GM19351 (cell line): ENCODE data around the gene FLT1.

Experiments used
- ATAC-seq: cut with Tn5 transposase; IDR thresholded peaks from one replicate; pipeline ENCODE4 v1.9.1; 2021; ENCODE audit warnings: mild to moderate bottlenecking, moderate library complexity; ENCODE audit not compliant: unreplicated experiment

The FLT1 gene

GRCh38 chr13:28528388-28528787 lies 33.5 kb upstream of the FLT1 start:
- no peak for ATAC-seq

GRCh38 chr13:28527629-28528028 lies 32.7 kb upstream of the FLT1 start:
- no peak for ATAC-seq

DNA sequence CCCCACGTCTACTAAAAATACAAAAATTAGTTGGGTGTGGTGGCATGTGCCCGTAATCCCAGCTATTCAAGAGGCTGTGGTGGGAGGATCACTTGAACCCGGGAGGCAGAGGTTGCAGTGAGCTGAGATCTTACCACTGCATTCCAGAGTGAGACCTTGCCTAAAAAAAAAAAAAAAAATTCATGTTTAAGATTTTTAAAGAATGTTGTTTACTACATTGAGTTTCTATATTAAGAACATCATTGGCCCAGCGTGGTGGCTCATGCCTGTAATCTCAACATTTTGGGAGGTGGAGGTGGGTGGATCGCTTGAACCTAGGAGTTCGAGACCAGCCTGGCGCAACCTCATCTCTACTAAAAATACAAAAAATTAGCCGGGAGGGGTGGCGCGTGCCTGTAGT lies 31.9 kb upstream of the FLT1 start:
- ATAC-seq: no peak

DNA sequence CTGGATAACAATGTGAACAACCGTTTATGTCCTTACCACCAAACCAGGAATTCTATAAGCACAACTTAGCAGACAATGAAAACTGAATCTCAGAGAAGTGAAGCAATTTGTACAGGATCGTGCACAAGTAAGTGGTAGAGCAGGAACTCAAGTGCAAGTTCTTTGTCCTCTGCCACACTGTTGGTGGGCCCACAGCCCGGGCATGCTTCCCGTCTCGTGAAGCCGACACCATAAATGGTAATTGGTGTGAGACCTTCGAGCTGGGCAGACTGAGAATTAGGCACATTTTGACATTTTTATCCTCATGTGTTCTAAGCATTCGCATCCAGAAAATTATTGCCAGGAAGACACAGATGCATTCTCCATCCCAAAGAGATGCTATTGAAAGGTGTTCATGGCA lies 27.9 kb upstream of the FLT1 start:
- ATAC-seq: no peak

GRCh38 chr13:28513745-28514144 lies 18.8 kb upstream of the FLT1 start:
- ATAC-seq: no peak

DNA sequence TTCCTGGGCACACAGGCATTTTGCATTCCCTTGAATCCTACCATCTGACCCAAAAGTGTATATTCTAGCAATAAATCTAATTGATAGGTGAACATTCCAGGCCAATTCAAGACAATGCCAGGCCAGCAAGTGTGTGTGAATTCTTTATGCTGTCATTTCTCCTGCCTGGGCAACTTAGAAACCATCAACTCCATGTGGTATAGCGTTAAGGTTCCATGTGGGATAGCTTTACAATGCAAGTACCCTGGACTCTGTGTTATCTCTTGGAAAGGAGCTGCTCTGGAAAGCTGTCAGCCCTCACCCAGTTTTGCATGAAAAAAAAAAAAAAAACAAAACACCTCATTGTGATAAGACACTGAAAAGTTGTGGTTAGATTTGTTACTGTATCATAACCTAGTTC lies 15.6 kb upstream of the FLT1 start:
- ATAC-seq: no peak

- ATAC-seq: no peak
Observed at GRCh38 chr13:28510066-28510465, 15.1 kb upstream of the FLT1 start.

GRCh38 chr13:28505543-28506135 lies 10.7 kb upstream of the FLT1 start:
- ATAC-seq: no peak

GRCh38 chr13:28503182-28503967 lies 8.4 kb upstream of the FLT1 start:
- no peak for ATAC-seq

GRCh38 chr13:28501547-28501946 lies 6.6 kb upstream of the FLT1 start:
- no peak for ATAC-seq

GRCh38 chr13:28499609-28500008 lies 4.7 kb upstream of the FLT1 start:
- ATAC-seq: no peak

DNA sequence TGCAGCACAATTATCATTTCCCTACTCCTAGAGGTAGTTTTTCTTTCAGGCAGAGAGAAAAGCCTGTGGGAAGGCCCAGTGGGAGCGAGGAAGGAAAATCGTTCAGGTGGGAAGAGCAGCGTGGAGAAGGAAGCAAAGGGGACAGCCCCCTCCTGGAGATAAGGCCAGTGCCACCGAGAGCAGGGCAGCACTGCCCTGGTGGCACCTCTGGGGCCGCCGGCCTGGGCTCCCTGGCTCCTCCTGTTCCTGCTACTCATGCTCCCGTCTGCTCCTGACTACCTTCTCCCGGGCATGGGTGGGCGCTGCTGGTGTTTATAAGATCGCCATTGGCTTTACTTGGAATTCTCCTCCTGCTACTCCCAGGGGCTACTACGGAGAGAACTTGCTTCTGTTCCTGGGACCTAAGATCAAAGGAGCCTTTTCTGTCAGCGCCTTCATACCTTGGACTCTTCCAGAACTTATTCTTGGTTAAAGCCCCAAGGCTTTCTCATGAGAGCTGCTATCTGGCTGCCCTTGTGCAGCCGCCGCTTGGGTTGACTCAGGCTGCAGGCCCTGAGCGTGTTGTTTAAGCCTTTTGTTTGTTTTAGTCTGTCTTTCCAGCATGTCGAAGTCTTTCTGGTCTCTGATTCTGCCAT lies 3.7 kb upstream of the FLT1 start:
- ATAC-seq: no peak

- no peak for ATAC-seq
Observed at GRCh38 chr13:28497143-28497876, 2.4 kb upstream of the FLT1 start.

DNA sequence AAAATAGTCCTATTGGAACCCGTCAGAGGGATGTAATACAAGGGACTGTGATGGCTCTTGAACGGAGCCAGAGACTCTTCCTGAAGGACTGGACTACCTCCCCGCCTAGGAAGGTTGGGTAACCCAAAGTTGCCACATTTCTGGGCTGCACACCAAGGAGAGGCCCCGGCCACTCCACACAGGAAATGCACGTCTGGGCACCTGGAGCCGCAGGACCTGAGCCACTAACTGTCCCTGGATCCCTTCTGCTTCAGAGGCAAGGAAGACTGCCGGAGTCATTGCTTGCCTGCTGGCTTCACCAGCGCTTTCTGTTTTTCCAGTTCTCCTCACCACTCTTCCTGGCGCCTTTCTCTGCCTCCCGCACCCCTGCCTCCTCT lies 1.2 kb upstream of the FLT1 start:
- ATAC-seq: no peak

DNA sequence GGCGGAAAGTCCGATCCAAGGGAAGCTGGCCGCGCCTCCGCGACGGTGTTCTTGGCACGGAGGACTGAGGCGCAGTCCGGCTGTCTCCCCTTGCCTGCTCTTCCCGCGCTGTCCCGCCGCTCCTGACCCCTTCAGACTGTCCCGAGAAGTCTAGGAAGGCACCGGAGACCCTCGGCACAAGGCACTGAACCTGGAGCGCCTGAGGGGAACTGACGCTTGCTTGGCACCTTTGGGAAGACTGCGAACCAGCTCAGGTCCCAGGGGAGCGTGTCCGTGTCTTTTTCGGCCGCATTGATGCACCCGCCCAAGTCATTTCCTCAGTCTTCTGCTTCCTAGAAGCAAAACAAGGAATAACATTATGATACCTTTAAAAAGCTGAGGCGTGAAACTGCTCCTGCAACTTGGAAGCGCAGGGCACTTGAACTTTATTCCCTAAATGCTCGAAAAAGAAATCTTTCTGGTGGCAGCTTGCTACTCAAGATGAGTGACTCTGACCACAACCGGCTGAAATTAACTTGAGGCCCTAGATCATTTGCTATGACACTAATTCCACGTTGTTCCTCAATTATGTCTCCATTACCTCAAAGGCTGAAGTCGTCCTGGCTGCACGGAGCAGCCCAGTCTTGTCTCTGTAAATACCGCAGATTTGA lies 735 bp upstream of the FLT1 start:
- no peak for ATAC-seq

- ATAC-seq: no peak
Observed at GRCh38 chr13:28494504-28494777, 487 bp downstream of the FLT1 start.

DNA sequence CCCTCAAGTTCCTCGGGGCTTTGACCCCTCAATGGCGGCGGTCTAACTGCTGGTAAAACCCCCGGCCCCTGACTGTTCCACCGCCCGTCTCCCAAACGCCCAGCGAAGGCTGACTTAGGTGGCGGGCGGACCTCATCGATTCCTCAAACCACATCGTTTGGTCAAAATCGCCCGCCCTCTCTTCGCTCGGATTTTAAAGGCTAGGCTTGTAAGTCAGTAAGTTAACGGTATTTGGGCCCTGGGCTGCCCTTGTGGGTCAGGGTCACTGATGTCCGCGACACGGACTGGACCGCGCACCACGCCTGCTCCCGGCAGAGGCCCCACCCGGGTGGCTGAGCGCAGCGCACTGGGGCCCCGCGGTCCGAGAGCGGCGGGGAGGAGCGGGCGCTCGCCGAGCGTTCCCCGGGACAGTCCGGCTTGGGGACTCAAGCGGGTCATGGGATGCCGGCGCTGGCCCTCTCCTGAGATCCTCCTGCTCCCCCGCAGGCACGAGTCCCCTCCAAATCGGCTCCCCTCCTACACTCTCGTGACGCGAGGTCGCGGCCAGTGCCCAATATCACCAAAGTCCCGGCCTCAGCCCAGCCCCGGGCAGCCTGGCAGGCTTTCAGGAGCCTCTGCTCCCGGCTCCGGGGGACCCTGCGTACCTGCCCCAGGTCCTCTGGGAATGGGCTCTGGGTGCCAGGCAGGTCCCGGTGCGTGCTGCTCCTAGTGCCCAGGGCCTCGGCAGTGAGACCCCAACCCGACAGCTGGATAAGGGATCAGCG lies 1.0 kb downstream of the FLT1 start:
- no peak for ATAC-seq

GRCh38 chr13:28492569-28493367 lies 2.2 kb downstream of the FLT1 start:
- peak; percentile 70 for ATAC-seq

DNA sequence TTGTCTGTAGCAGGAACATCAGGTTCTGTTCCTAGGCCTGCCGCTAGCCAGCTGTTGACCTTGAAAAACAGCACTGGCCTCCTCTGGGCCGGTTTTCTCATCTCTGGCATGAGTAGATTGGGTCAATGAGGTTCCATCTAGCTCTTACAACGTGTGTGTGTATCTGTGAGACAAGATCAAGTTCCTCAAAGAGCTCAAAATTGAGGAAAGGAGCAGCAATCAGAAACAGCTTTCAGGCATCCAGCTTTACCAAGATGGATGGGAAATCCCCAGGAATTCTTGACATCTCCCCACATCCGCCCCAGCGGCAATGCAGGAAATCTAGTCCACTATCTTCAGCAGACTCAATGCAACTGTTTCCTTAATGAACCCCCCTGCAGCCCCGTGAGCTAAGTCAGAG lies 4.9 kb downstream of the FLT1 start:
- no peak for ATAC-seq

DNA sequence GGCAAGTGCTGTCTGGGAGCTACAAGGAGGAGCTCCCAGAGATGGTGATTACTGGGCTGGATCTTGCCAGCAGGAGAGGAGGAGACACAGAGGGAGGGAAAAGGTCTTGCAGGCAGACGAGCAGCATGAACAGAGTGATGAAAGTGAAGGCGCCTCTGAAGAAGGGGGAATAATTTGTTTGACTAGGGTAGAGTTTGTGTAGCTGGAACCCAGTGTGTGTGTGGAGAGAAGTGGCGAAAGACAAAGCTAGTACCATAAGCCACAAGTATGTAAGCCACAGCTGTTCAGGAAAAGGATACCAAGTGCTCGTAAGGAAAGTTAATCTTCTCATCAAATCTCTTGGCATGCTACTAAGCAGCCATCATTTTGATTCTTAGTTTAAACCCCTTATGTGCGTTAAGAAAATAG lies 5.4 kb downstream of the FLT1 start:
- no peak for ATAC-seq
